Measurements from ENCODE around the gene PSME3. TPM values are rescaled to one million over a fixed set of nuclear protein-coding genes. Genes with fewer than 3 reads are reported as not detected.

Gene PSME3
- total RNA-seq, 1 experiment from 2014 or later, result 120 TPM

- CTCF ChIA-PET, result no interaction called here
- no peak for DNase-seq (ENCODE audit: low spot score)
- BruUV-seq (replicated peaks), result no TSS peak
Observed at GRCh38 chr17:42803074-42803883, 29.9 kb upstream of the PSME3 start.

GRCh38 chr17:42804918-42805367, 28.3 kb upstream of the PSME3 start:
- Histone ChIP-seq H3K27ac (ENCODE audit: low read depth, low read length, poor library complexity, severe bottlenecking) (no peak overlapping the region), H3K4me1 (ENCODE audit: insufficient read depth, low read length, poor library complexity, severe bottlenecking) (no peaks in the 10 kb centered on the region), H3K9me3 (ENCODE audit: low read depth, low read length, poor library complexity, severe bottlenecking) (no peaks in the 10 kb centered on the region), H3K4me3 (ENCODE audit: low read depth, low read length, poor library complexity, severe bottlenecking) (no peak overlapping the region), H3K27me3 (replicated peaks; ENCODE audit: insufficient read depth, low read depth, low read length, poor library complexity) (no peaks in the 10 kb centered on the region), H3K36me3 (ENCODE audit: insufficient read depth, low read length, poor library complexity, severe bottlenecking) (no peaks in the 10 kb centered on the region)
- POLR2A ChIA-PET (ENCODE audit: low non-redundant PET), result no interaction called here
- intact Hi-C loops (cut with micrococcal nuclease; ENCODE audit: unreplicated experiment), result no loop called here
- CTCF ChIA-PET, result no interaction called here
- no TSS peak for BruUV-seq (replicated peaks)
- DNase-seq (ENCODE audit: low spot score), result no peak
- TF ChIP-seq EZH2 (IDR thresholded peaks at IDR 0.05; ENCODE audit: borderline replicate concordance, low read depth, low read length, poor library complexity, severe bottlenecking), result no peak
- TF ChIP-seq CTCF (conservative IDR thresholded peaks at IDR 0.05; ENCODE audit: low read depth, low read length), result no peak

More at GRCh38 chr17:42803074-42803883, 29.9 kb upstream of the PSME3 start:
- Histone ChIP-seq H3K4me3 (ENCODE audit: low read depth, low read length, poor library complexity, severe bottlenecking) (no peak overlapping the region), H3K27ac (ENCODE audit: low read depth, low read length, poor library complexity, severe bottlenecking) (no peak overlapping the region), H3K9me3 (ENCODE audit: low read depth, low read length, poor library complexity, severe bottlenecking) (no peaks in the 10 kb centered on the region), H3K27me3 (replicated peaks; ENCODE audit: insufficient read depth, low read depth, low read length, poor library complexity) (no peaks in the 10 kb centered on the region), H3K36me3 (ENCODE audit: insufficient read depth, low read length, poor library complexity, severe bottlenecking) (no peaks in the 10 kb centered on the region), H3K4me1 (ENCODE audit: insufficient read depth, low read length, poor library complexity, severe bottlenecking) (no peaks in the 10 kb centered on the region)
- TF ChIP-seq CTCF (conservative IDR thresholded peaks at IDR 0.05; ENCODE audit: low read depth, low read length), result no peak
- TF ChIP-seq EZH2 (IDR thresholded peaks at IDR 0.05; ENCODE audit: borderline replicate concordance, low read depth, low read length, poor library complexity, severe bottlenecking), result no peak
- intact Hi-C loops (cut with micrococcal nuclease; ENCODE audit: unreplicated experiment), result no loop called here
- POLR2A ChIA-PET (ENCODE audit: low non-redundant PET), result no interaction called here

GRCh38 chr17:42806249-42806648, 26.9 kb upstream of the PSME3 start:
- intact Hi-C loops (cut with micrococcal nuclease; ENCODE audit: unreplicated experiment), result no loop called here
- no peak for DNase-seq (ENCODE audit: low spot score)
- Histone ChIP-seq H3K4me1 (ENCODE audit: insufficient read depth, low read length, poor library complexity, severe bottlenecking) (no peaks in the 10 kb centered on the region), H3K27ac (ENCODE audit: low read depth, low read length, poor library complexity, severe bottlenecking) (no peak overlapping the region), H3K27me3 (replicated peaks; ENCODE audit: insufficient read depth, low read depth, low read length, poor library complexity) (no peaks in the 10 kb centered on the region), H3K4me3 (ENCODE audit: low read depth, low read length, poor library complexity, severe bottlenecking) (no peak overlapping the region), H3K9me3 (ENCODE audit: low read depth, low read length, poor library complexity, severe bottlenecking) (no peaks in the 10 kb centered on the region), H3K36me3 (ENCODE audit: insufficient read depth, low read length, poor library complexity, severe bottlenecking) (no peaks in the 10 kb centered on the region)
- TF ChIP-seq CTCF (conservative IDR thresholded peaks at IDR 0.05; ENCODE audit: low read depth, low read length), result no peak
- TF ChIP-seq EZH2 (IDR thresholded peaks at IDR 0.05; ENCODE audit: borderline replicate concordance, low read depth, low read length, poor library complexity, severe bottlenecking), result no peak
- CTCF ChIA-PET, result no interaction called here
- POLR2A ChIA-PET (ENCODE audit: low non-redundant PET), result no interaction called here
- BruUV-seq (replicated peaks), result no TSS peak

All from A673 (cell line).